VCaP (cell line): Measurements from ENCODE around the gene GRIK5.

Source experiments
- H3K27ac ChIP-seq: fragments of 450-650 bp; 2 replicates; pipeline ENCODE4 v1.5.1; 2017
- TF ChIP-seq, protein P1 (sequence below): fragments of 450-650 bp; conservative IDR thresholded peaks from 2 replicates; pipeline ENCODE4 v1.5.1; 2017; ENCODE audit warnings: mild to moderate bottlenecking, moderate library complexity

Gene GRIK5

DNA sequence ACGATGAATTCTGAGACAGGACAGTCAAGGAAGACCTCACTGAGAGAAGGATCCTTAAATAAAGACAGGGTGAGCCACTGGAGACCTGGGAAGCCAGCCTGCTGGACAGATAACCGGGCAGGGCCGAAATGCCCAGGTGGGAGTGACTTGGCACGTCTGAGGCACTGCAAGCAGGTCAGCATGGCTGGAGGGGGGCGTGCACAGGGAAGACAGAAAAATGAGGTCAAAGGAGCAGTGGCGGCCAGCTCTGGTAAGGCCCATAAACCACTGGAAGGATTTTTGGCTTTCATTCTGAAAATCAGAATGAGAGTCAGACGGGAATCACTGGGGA lies 70.2 kb downstream of the GRIK5 start:
- no peak overlapping the region for H3K27ac ChIP-seq
- TF ChIP-seq, protein P1, sequence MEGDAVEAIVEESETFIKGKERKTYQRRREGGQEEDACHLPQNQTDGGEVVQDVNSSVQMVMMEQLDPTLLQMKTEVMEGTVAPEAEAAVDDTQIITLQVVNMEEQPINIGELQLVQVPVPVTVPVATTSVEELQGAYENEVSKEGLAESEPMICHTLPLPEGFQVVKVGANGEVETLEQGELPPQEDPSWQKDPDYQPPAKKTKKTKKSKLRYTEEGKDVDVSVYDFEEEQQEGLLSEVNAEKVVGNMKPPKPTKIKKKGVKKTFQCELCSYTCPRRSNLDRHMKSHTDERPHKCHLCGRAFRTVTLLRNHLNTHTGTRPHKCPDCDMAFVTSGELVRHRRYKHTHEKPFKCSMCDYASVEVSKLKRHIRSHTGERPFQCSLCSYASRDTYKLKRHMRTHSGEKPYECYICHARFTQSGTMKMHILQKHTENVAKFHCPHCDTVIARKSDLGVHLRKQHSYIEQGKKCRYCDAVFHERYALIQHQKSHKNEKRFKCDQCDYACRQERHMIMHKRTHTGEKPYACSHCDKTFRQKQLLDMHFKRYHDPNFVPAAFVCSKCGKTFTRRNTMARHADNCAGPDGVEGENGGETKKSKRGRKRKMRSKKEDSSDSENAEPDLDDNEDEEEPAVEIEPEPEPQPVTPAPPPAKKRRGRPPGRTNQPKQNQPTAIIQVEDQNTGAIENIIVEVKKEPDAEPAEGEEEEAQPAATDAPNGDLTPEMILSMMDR = no peak

DNA sequence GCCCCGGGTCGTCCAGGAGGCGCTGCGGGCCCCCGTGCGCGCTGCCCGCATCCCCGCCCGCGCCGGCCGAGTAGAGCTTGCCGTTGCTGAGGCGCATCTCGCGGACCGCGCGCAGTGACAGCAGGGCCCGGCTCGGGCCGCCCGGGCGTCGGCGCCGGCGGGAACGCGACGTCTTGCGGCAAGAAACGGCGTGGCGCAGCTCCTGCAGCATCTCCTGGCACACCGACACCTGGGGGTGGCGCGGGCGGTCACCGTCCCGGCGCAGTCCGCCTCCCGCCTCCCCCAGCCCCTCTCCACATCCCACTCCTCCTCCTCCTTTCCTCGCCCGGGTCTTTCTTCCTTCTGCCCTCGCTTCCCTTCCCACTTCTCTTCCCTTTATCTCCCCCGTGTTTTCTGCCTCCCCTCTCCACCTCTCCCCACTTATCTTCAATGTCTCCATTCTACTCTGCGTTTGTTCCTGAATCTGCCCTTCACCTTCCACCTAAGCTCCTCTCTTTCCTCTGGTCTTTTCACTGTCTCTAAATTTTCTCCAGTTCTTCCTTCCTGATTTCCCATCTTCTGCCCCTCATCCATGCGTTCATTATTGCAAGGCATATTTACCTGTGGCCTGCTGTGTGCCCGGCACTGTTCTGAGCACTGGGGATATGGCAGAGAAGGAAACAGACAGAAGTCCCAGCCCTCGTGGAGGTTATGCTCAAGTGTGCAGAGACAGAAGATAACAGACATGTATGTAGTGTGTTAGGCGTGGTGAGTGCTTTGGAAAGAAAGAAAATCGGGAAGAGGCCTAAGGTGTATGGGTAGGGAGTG lies 70.7 kb downstream of the GRIK5 start:
- H3K27ac ChIP-seq = peak overlapping the region; percentile 48; the same call in 1 of the 2 replicates
- TF ChIP-seq, protein P1 = no peak

DNA sequence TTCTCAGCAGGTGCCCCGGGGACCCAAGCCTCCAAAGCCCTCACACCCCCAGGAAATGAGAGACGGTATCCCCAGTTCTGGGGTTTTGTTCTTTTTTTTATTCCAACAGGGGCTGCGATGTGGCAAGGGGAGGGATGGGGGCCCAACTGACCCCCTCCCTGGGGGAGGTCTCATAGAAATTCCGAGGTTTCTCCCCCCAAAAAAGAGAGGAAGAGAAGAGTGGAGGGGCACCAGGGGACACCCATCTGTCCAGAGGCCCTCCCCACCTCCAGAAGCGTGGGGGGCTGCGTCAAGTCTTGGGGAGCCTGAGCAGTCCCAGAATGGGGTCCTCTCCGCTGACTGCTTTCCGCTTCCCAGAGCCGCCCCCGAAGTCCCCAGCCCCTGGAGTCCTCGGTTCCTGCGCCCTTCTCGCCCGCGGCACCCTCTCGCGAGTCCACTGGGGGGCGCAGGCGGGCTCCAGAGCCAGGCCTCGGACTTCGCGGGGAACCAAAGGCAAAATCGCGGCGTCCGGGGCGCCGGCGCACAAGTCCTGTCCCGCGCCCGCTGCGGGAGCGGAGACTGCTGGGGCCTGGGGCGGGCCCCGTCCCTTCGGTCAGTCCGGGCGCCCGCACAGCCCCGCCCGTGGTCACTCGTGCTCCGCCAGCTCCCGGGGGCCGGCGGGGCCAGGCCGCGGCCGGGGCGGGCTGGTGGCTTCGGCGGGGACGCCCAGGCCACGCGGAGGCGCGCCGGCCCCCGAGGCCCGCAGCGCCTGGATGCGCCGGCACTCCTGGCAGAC lies 71.6 kb downstream of the GRIK5 start:
- TF ChIP-seq, protein P1 = peak; percentile 94
- H3K27ac ChIP-seq = peak overlapping the region; percentile 48; the same call in 1 of the 2 replicates

DNA sequence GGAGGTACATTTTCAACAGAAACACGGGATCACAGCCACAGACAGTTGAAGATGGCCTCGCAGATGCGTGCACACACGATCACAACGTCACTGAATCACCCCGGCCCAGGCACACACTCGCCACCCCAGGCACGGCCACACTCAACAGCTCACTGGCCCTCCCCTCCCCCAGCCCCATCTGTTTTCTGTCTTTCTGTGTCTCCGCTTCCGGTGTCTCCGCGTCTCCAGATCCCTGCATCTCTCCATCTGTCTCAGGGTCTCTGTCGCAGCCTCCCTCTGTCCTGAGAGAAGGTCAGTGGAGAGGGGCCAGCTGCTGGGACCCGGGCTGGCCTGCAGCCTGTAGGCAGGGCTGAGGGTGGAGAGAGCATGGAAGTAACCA lies 72.2 kb downstream of the GRIK5 start:
- H3K27ac ChIP-seq = no peak overlapping the region
- TF ChIP-seq, protein P1 = no peak

DNA sequence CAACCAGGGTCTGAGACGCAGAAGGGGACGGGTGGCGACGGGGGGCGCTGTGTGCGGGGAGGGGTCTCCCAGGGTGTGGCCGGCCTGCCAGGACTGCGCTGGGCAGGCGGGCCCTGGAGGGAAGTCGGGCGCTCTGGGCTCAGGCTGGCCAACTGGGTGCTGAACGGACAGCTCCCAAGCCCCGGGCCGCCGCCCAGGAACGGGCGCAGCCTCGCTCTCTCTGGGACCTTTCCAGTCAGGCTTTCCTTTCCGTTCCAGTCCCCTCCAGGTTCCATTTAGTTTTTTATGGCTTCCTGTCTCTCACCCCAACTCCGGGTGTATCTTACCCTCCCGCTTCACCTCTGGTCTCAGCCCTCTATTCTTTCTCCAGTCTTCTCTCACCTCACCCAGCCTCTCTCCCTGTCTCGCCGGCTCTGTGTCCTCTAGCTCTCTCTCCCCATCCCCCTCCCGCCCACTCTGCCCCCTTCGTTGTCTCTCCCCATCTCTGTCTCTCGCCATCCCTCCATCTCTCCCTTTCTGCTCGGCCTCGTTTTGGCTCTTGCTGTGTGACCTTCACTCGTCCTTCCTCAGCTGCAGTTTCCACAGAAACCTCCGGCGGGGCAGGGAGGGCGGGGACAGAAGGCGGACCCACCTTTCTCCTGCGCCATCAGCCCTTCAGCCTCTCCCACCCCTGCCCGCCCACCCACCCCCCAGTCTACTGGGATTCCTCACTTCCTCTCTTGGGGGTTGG lies 72.7 kb downstream of the GRIK5 start:
- TF ChIP-seq, protein P1 = no peak
- no peak overlapping the region for H3K27ac ChIP-seq

DNA sequence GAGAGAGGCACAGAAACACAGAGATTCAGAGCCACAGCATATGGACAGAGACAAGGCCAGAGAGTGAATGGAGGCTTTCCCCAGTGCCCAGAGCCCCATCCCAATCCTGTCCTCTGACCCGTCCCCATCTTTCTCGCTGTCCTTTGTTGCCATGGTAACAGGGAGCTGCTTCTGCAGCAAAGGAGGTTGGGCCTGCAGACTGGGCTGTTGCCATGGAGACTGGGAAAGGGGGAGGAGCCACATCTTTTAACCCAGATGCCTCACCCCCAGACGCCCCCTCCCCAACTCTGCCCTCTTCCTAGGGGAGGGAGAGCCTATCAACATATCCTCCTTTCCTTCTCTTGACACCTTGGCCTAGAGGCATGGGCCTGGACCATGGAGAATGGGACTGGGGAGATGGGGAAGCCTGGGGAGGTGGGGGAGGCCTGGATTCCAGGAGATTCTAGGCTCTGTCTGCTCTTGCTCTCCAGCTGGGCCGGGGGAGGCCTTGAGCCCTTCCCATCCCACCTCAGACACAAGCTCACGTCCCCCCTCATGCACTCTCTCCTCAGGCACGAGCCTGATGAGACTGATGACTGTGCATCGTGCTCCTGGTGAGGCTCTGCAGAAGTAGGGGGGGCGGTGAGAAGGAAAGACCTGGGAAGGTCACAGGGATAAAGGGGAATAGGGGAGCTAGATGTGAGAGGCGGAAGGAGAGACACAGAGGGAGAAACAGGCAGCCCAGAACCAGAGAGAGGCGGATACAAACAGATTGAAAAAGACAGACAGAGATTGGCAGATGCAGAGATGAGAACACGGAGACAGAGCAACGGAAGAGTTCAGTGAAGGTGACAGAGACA lies 73.8 kb downstream of the GRIK5 start:
- no peak overlapping the region for H3K27ac ChIP-seq
- TF ChIP-seq, protein P1 = no peak
